HepG2 (cell line): ENCODE results near the gene SLC25A33. TPM values are rescaled to one million over a fixed set of nuclear protein-coding genes. Genes with fewer than 3 reads are reported as not detected.
A peak's percentile ranks its signal among the peaks of the same experiment; 100 is the strongest.

Experiments
- ATF1 ChIP-seq: IDR thresholded peaks from 2 replicates; pipeline ENCODE4 v1.6.1; 2016; ENCODE audit warnings: mild to moderate bottlenecking, control low read depth
- CCAR2 ChIP-seq: fragments of 200-400 bp; formaldehyde crosslinking; optimal IDR thresholded peaks from 2 replicates; pipeline ENCODE3; 2018; ENCODE audit warnings: low read depth, mild to moderate bottlenecking, low read length, moderate library complexity
- CHD4 ChIP-seq: fragments of 200-600 bp; sonication (generic); IDR thresholded peaks from 2 replicates; pipeline ENCODE4 v1.7.0; 2017; ENCODE audit warnings: mild to moderate bottlenecking, low read length, borderline replicate concordance
- ELF4 ChIP-seq: sonication (generic); formaldehyde crosslinking; IDR thresholded peaks from 2 replicates; pipeline ENCODE4 v1.5.0; 2020; ENCODE audit warnings: missing genetic modification reagents, mild to moderate bottlenecking, moderate library complexity, borderline replicate concordance
- IKZF5 ChIP-seq: IDR thresholded peaks from 2 replicates; pipeline ENCODE4 v1.6.1; 2018; ENCODE audit warnings: missing genetic modification reagents, mild to moderate bottlenecking, missing compliant biosample characterization
- LCORL ChIP-seq, 2 experiments: fragments of 450-650 bp in 1 of 2; sonication (generic) in 1 of 2; formaldehyde crosslinking in 1 of 2; IDR thresholded peaks; 2 replicates each; pipeline versions ENCODE4 v1.5.0 to v1.6.1; 2017 to 2020; ENCODE audit warnings: antibody characterized with exemption in 1 of 2, missing genetic modification reagents in 1 of 2
- MAFF ChIP-seq: IDR thresholded peaks from 2 replicates; pipeline ENCODE4 v1.6.1; 2011; ENCODE audit warnings: low read depth, low read length, improper control_type of control experiment
- MEIS1 ChIP-seq: sonication (generic); formaldehyde crosslinking; IDR thresholded peaks from 2 replicates; pipeline ENCODE4 v1.9.0; 2021; ENCODE audit warnings: mild to moderate bottlenecking, missing genetic modification reagents, moderate library complexity, borderline replicate concordance
- MIER2 ChIP-seq: IDR thresholded peaks from 2 replicates; pipeline ENCODE4 v1.6.1; 2016; ENCODE audit warnings: missing biosample characterization, missing genetic modification reagents
- NR0B2 ChIP-seq: sonication (generic); formaldehyde crosslinking; IDR thresholded peaks from 2 replicates; pipeline ENCODE4 v1.4.0; 2020; ENCODE audit warnings: mild to moderate bottlenecking, missing genetic modification reagents
- PRMT3 ChIP-seq: sonication (generic); formaldehyde crosslinking; IDR thresholded peaks from 2 replicates; pipeline ENCODE4 v1.8.1; 2022; ENCODE audit warnings: low read depth, mild to moderate bottlenecking, moderate library complexity, missing genetic modification reagents, borderline replicate concordance
- RAD51 ChIP-seq: fragments of 450-650 bp; IDR thresholded peaks from 2 replicates; pipeline ENCODE4 v1.6.1; 2016; ENCODE audit warnings: borderline replicate concordance
- SOX13 ChIP-seq, 3 experiments: fragments of 450-650 bp in 1 of 3; sonication (generic) in 1 of 3; formaldehyde crosslinking in 1 of 3; IDR thresholded peaks in 2 of 3; conservative IDR thresholded peaks in 1 of 3; 2 replicates each; pipeline versions ENCODE4 v1.5.0 to v1.6.1; 2016 to 2020; ENCODE audit warnings: antibody characterized with exemption in 1 of 3, mild to moderate bottlenecking in 1 of 3, missing compliant biosample characterization in 1 of 3, missing genetic modification reagents in 1 of 3, moderate library complexity in 1 of 3
- UBTF ChIP-seq: sonication (generic); formaldehyde crosslinking; IDR thresholded peaks from 2 replicates; pipeline ENCODE4 v1.4.0; 2020; ENCODE audit warnings: mild to moderate bottlenecking, missing genetic modification reagents
- ZNF10 ChIP-seq: sonication (generic); formaldehyde crosslinking; IDR thresholded peaks from 2 replicates; pipeline ENCODE4 v1.4.0; 2020; ENCODE audit warnings: mild to moderate bottlenecking, low read depth, missing genetic modification reagents, borderline replicate concordance
- ZNF350 ChIP-seq: sonication (generic); formaldehyde crosslinking; IDR thresholded peaks from 2 replicates; pipeline ENCODE4 v1.4.0; 2020; ENCODE audit warnings: mild to moderate bottlenecking, low read depth, missing genetic modification reagents, borderline replicate concordance
- ZNF652 ChIP-seq: IDR thresholded peaks from 2 replicates; pipeline ENCODE4 v1.6.1; 2016; ENCODE audit warnings: low read depth, borderline replicate concordance
- ZNF850 ChIP-seq: sonication (generic); formaldehyde crosslinking; conservative IDR thresholded peaks from 2 replicates; pipeline ENCODE4 v1.9.0; 2021; ENCODE audit warnings: mild to moderate bottlenecking, missing genetic modification reagents
- ZSCAN22 ChIP-seq: sonication (generic); formaldehyde crosslinking; IDR thresholded peaks from 2 replicates; pipeline ENCODE4 v1.4.0; 2020; ENCODE audit warnings: mild to moderate bottlenecking, missing genetic modification reagents
- polyA plus RNA-seq, 8 experiments: library from polyadenylated mRNA; depleted of rRNA in 3 of 8; stranded (reverse) in 7 of 8; unstranded in 1 of 8; fragments of >200 nt; fragmentation: Illumina TruSeq in 4 of 8; extraction: Trizol in 4 of 8; gene quantifications; 2 replicates each; pipeline versions ENCODE4 v1.2.1 to v1.2.3, GENCODE V29; 2011 to 2016; ENCODE audit warnings: low read depth in 4 of 8, missing spikeins in 1 of 8, mixed read lengths in 1 of 8; ENCODE audit not compliant: insufficient read depth in 1 of 8
- total RNA-seq, 5 experiments: library from RNA; depleted of rRNA; stranded (reverse); fragments of >200 nt; fragmentation: Illumina TruSeq; extraction: Trizol; gene quantifications; 2 replicates each; pipeline ENCODE4 v1.2.3, GENCODE V29; 2016; ENCODE audit warnings: low read depth in 1 of 5
- TF ChIP-seq, protein P1 (sequence below): sonication (generic); formaldehyde crosslinking; conservative IDR thresholded peaks from 2 replicates; pipeline ENCODE4 v1.5.0; 2020; ENCODE audit warnings: missing genetic modification reagents

Gene SLC25A33
- total and polyA plus RNA-seq, 2 of the 13 experiments (the other 11 are each of a cell fraction or from before 2014, with no cell fraction given), result 15.4 to 50.3 TPM

- TF ChIP-seq UBTF (CRISPR knock-in tag), result peak; percentile 79
- TF ChIP-seq ZSCAN22 (CRISPR knock-in tag), result no peak
- peak; percentile 28; the same call in 1 of the 2 replicates for TF ChIP-seq ZNF350
- TF ChIP-seq ZNF850, result no peak
- TF ChIP-seq MEIS1 (CRISPR knock-in tag), result no peak
- no peak for TF ChIP-seq MAFF
- TF ChIP-seq PRMT3 (CRISPR knock-in tag), result no peak
- no peak for TF ChIP-seq ZNF10 (CRISPR knock-in tag)
- peak; percentile 35; the same call in 1 of the 2 replicates for TF ChIP-seq ATF1
- 0 out of 2 replicates have a peak, but pooled peaks have one; percentile 67 for TF ChIP-seq NR0B2 (CRISPR knock-in tag)
- TF ChIP-seq CCAR2, result no peak
- no peak for TF ChIP-seq RAD51
- no peak for TF ChIP-seq CHD4
- 0 out of 2 replicates have a peak, but pooled peaks have one; percentile 14 for TF ChIP-seq ZNF652
- no peak for TF ChIP-seq SOX13 (IDR thresholded peaks at IDR 0.05)
- TF ChIP-seq SOX13 (CRISPR knock-in tag; conservative IDR thresholded peaks at IDR 0.05 in 1 of 2, IDR thresholded peaks at IDR 0.05 in 1 of 2), result peak in 1 of 2 experiments; percentile 33; a peak in 2 of 4 replicates
- TF ChIP-seq ELF4, result no peak
- 0 out of 2 replicates have a peak, but pooled peaks have one; percentile 20 for TF ChIP-seq MIER2 (CRISPR knock-in tag)
- TF ChIP-seq, protein P1, sequence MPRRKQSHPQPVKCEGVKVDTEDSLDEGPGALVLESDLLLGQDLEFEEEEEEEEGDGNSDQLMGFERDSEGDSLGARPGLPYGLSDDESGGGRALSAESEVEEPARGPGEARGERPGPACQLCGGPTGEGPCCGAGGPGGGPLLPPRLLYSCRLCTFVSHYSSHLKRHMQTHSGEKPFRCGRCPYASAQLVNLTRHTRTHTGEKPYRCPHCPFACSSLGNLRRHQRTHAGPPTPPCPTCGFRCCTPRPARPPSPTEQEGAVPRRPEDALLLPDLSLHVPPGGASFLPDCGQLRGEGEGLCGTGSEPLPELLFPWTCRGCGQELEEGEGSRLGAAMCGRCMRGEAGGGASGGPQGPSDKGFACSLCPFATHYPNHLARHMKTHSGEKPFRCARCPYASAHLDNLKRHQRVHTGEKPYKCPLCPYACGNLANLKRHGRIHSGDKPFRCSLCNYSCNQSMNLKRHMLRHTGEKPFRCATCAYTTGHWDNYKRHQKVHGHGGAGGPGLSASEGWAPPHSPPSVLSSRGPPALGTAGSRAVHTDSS (CRISPR knock-in tag), result no peak
- TF ChIP-seq IKZF5, result peak; percentile 69; the same call in 1 of the 2 replicates
- no peak for TF ChIP-seq LCORL (IDR thresholded peaks at IDR 0.05)
- peak; percentile 65; the same call in 1 of the 2 replicates for TF ChIP-seq LCORL (CRISPR knock-in tag; IDR thresholded peaks at IDR 0.05)
Observed at GRCh38 chr1:9500756-9501754, 38.2 kb upstream of the SLC25A33 start (continued).
